ENCODE data around the gene PARD3B. TPM values are rescaled to one million over a fixed set of nuclear protein-coding genes. Genes with fewer than 3 reads are reported as not detected.

Gene PARD3B
- total and polyA plus RNA-seq, 2 experiments from 2014 or later: 3.5 to 4.4 TPM

DNA sequence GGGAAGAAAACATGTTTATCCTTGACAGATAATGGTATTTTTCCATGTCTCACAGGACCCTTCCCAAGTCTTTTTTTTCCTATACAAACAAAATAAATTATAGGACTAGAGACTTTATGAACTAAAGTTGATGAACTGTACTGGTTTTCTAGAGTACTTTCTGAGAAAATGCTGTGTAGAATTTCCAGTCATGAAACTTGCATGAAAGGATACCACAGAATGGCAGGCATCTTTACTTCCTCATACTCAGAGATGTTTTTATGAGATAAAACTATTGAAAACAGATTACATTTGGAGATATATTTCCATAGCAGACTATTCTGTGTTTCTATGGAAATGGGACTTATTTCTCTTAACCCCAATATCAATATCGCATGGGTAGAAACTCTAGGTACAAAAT lies 403.5 kb downstream of the PARD3B start:
- no peaks in the 10 kb centered on the region; the same call in 2 of the 3 replicates for H3K9me3 Mint-ChIP-seq

More for the DNA sequence above, 403.5 kb downstream of the PARD3B start:
- no peak overlapping the region for H3K4me3 ChIP-seq
- peaks cover 5% of the 10 kb centered on the region; the same call in 1 of the 3 replicates for H3K36me3 Mint-ChIP-seq (ENCODE audit: low read depth)
- H3K27ac Mint-ChIP-seq: no peak overlapping the region
- no peak overlapping the region for H3K4me2 ChIP-seq
- H3K27ac ChIP-seq (ENCODE audit: low read depth): no peak overlapping the region
- H3K27me3 ChIP-seq (ENCODE audit: insufficient read depth): no peaks in the 10 kb centered on the region
- no peaks in the 10 kb centered on the region for H3K36me3 ChIP-seq (ENCODE audit: insufficient read depth)
- H3K27me3 Mint-ChIP-seq (ENCODE audit: insufficient read depth, low read depth, poor library complexity): no peaks in the 10 kb centered on the region
- H3K9me2 ChIP-seq (ENCODE audit: insufficient read depth): peaks cover 10% of the 10 kb centered on the region
- no peak for ATAC-seq
- no peaks in the 10 kb centered on the region for H3K4me1 ChIP-seq (ENCODE audit: insufficient read depth)
- no peaks in the 10 kb centered on the region for H4K20me1 ChIP-seq (replicated peaks; ENCODE audit: insufficient read depth)
- no peak overlapping the region for H2AFZ ChIP-seq
- no peaks in the 10 kb centered on the region for H3K79me2 ChIP-seq (replicated peaks; ENCODE audit: insufficient read depth)
- H3K4me3 Mint-ChIP-seq: no peak overlapping the region
- TF ChIP-seq POLR2AphosphoS5 (IDR thresholded peaks at IDR 0.05; ENCODE audit: low read depth) (no peak), NANOG (IDR thresholded peaks at IDR 0.05; ENCODE audit: borderline replicate concordance) (no peak), STAT1 (IDR thresholded peaks at IDR 0.05; ENCODE audit: unreplicated experiment) (no peak), JUNB (IDR thresholded peaks at IDR 0.05; ENCODE audit: unreplicated experiment) (no peak), CREB1 (CRISPR knock-in tag; IDR thresholded peaks at IDR 0.05; ENCODE audit: low read depth) (no peak), EZH2 (IDR thresholded peaks at IDR 0.05; ENCODE audit: low read depth, unreplicated experiment) (no peak), ZNF114 (CRISPR knock-in tag; IDR thresholded peaks at IDR 0.05) (no peak), EZH2phosphoT487 (IDR thresholded peaks at IDR 0.05; ENCODE audit: unreplicated experiment) (no peak), ZNF331 (CRISPR knock-in tag; IDR thresholded peaks at IDR 0.05; ENCODE audit: low read depth) (no peak)
- TF ChIP-seq, protein P1, sequence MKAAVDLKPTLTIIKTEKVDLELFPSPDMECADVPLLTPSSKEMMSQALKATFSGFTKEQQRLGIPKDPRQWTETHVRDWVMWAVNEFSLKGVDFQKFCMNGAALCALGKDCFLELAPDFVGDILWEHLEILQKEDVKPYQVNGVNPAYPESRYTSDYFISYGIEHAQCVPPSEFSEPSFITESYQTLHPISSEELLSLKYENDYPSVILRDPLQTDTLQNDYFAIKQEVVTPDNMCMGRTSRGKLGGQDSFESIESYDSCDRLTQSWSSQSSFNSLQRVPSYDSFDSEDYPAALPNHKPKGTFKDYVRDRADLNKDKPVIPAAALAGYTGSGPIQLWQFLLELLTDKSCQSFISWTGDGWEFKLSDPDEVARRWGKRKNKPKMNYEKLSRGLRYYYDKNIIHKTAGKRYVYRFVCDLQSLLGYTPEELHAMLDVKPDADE (IDR thresholded peaks at IDR 0.05): no peak
- TF ChIP-seq, protein P2, sequence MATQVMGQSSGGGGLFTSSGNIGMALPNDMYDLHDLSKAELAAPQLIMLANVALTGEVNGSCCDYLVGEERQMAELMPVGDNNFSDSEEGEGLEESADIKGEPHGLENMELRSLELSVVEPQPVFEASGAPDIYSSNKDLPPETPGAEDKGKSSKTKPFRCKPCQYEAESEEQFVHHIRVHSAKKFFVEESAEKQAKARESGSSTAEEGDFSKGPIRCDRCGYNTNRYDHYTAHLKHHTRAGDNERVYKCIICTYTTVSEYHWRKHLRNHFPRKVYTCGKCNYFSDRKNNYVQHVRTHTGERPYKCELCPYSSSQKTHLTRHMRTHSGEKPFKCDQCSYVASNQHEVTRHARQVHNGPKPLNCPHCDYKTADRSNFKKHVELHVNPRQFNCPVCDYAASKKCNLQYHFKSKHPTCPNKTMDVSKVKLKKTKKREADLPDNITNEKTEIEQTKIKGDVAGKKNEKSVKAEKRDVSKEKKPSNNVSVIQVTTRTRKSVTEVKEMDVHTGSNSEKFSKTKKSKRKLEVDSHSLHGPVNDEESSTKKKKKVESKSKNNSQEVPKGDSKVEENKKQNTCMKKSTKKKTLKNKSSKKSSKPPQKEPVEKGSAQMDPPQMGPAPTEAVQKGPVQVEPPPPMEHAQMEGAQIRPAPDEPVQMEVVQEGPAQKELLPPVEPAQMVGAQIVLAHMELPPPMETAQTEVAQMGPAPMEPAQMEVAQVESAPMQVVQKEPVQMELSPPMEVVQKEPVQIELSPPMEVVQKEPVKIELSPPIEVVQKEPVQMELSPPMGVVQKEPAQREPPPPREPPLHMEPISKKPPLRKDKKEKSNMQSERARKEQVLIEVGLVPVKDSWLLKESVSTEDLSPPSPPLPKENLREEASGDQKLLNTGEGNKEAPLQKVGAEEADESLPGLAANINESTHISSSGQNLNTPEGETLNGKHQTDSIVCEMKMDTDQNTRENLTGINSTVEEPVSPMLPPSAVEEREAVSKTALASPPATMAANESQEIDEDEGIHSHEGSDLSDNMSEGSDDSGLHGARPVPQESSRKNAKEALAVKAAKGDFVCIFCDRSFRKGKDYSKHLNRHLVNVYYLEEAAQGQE (IDR thresholded peaks at IDR 0.05; ENCODE audit: unreplicated experiment): no peak
- TF ChIP-seq, protein P3, sequence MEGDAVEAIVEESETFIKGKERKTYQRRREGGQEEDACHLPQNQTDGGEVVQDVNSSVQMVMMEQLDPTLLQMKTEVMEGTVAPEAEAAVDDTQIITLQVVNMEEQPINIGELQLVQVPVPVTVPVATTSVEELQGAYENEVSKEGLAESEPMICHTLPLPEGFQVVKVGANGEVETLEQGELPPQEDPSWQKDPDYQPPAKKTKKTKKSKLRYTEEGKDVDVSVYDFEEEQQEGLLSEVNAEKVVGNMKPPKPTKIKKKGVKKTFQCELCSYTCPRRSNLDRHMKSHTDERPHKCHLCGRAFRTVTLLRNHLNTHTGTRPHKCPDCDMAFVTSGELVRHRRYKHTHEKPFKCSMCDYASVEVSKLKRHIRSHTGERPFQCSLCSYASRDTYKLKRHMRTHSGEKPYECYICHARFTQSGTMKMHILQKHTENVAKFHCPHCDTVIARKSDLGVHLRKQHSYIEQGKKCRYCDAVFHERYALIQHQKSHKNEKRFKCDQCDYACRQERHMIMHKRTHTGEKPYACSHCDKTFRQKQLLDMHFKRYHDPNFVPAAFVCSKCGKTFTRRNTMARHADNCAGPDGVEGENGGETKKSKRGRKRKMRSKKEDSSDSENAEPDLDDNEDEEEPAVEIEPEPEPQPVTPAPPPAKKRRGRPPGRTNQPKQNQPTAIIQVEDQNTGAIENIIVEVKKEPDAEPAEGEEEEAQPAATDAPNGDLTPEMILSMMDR (conservative IDR thresholded peaks at IDR 0.05; ENCODE audit: low read depth in 2 of 2): no peak
- TF ChIP-seq, protein P4, sequence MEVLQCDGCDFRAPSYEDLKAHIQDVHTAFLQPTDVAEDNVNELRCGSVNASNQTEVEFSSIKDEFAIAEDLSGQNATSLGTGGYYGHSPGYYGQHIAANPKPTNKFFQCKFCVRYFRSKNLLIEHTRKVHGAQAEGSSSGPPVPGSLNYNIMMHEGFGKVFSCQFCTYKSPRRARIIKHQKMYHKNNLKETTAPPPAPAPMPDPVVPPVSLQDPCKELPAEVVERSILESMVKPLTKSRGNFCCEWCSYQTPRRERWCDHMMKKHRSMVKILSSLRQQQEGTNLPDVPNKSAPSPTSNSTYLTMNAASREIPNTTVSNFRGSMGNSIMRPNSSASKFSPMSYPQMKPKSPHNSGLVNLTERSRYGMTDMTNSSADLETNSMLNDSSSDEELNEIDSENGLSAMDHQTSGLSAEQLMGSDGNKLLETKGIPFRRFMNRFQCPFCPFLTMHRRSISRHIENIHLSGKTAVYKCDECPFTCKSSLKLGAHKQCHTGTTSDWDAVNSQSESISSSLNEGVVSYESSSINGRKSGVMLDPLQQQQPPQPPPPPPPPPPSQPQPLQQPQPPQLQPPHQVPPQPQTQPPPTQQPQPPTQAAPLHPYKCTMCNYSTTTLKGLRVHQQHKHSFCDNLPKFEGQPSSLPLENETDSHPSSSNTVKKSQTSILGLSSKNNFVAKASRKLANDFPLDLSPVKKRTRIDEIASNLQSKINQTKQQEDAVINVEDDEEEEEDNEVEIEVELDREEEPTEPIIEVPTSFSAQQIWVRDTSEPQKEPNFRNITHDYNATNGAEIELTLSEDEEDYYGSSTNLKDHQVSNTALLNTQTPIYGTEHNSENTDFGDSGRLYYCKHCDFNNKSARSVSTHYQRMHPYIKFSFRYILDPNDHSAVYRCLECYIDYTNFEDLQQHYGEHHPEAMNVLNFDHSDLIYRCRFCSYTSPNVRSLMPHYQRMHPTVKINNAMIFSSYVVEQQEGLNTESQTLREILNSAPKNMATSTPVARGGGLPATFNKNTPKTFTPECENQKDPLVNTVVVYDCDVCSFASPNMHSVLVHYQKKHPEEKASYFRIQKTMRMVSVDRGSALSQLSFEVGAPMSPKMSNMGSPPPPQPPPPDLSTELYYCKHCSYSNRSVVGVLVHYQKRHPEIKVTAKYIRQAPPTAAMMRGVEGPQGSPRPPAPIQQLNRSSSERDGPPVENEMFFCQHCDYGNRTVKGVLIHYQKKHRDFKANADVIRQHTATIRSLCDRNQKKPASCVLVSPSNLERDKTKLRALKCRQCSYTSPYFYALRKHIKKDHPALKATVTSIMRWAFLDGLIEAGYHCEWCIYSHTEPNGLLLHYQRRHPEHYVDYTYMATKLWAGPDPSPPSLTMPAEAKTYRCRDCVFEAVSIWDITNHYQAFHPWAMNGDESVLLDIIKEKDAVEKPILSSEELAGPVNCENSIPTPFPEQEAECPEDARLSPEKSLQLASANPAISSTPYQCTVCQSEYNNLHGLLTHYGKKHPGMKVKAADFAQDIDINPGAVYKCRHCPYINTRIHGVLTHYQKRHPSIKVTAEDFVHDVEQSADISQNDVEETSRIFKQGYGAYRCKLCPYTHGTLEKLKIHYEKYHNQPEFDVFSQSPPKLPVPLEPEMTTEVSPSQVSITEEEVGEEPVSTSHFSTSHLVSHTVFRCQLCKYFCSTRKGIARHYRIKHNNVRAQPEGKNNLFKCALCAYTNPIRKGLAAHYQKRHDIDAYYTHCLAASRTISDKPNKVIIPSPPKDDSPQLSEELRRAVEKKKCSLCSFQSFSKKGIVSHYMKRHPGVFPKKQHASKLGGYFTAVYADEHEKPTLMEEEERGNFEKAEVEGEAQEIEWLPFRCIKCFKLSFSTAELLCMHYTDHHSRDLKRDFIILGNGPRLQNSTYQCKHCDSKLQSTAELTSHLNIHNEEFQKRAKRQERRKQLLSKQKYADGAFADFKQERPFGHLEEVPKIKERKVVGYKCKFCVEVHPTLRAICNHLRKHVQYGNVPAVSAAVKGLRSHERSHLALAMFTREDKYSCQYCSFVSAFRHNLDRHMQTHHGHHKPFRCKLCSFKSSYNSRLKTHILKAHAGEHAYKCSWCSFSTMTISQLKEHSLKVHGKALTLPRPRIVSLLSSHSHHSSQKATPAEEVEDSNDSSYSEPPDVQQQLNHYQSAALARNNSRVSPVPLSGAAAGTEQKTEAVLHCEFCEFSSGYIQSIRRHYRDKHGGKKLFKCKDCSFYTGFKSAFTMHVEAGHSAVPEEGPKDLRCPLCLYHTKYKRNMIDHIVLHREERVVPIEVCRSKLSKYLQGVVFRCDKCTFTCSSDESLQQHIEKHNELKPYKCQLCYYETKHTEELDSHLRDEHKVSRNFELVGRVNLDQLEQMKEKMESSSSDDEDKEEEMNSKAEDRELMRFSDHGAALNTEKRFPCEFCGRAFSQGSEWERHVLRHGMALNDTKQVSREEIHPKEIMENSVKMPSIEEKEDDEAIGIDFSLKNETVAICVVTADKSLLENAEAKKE (CRISPR knock-in tag; IDR thresholded peaks at IDR 0.05): no peak
- no peaks in the 10 kb centered on the region for H3F3A ChIP-seq (replicated peaks; ENCODE audit: low read depth)
- DNase-seq (ENCODE audit: low spot score): no peak
- no peaks in the 10 kb centered on the region for H3K4me1 Mint-ChIP-seq
